ENCODE measurements around the gene CYP1A2.
"Not testable (repeated sequence)": the region's sequence is repeated elsewhere in the genome, so short reads cannot be mapped to it uniquely, and the experiment has no call there.

Gene CYP1A2, protein sequence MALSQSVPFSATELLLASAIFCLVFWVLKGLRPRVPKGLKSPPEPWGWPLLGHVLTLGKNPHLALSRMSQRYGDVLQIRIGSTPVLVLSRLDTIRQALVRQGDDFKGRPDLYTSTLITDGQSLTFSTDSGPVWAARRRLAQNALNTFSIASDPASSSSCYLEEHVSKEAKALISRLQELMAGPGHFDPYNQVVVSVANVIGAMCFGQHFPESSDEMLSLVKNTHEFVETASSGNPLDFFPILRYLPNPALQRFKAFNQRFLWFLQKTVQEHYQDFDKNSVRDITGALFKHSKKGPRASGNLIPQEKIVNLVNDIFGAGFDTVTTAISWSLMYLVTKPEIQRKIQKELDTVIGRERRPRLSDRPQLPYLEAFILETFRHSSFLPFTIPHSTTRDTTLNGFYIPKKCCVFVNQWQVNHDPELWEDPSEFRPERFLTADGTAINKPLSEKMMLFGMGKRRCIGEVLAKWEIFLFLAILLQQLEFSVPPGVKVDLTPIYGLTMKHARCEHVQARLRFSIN

DNA sequence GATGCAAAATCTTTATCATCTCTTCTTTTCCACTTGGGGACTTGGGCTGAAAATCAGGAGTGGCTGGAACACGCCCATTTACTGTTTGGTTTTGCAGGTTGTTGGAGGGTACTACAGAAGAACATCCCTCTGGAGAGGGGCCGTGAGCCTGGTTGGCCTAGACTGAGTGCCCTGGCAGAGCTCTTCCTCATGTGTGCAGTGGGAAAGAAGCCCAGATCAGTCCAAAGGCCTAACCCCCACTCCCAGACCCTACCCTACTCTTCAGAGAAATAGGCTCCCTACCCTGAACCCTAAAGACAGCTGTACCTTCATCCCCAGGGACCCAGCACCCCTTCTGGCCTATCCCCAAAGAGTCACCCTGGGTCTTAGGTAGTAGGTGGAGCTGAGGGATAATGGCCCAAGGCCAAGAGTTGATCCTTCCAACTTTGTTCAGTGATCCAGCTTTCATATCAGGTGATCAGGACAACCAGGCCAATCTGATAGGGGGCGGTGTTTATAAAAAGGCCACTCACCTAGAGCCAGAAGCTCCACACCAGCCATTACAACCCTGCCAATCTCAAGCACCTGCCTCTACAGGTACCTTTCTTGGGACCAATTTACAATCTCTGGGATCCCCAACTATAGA is at the start of gene CYP1A2:
Gene CYP1A2 (plus strand): TSS at position 524 of the 625 bp plus-strand sequence. CDS start 894 bp downstream, outside the sequence.
- no peak for DNase-seq (ENCODE audit: low read depth in 2 of 2)

DNA sequence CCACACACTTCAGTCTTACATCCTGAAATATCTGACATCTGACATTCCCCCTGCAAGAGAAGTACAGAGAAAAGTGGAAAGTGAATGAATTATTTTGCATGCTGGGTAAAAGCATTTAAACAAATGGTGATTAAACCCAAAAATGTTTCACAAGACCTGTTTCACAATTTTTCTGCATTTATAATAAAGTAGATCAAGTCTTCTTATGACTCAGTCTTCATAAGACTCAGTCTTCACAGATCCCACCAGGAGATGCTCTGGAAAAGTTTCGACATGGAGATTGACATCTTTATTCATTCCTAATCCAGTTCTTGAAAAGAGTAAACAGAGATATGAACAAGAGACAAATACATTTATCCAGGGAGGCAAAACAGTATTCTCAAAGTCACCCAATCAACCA is 39.6 kb upstream of the CYP1A2 start:
- DNase-seq (ENCODE audit: low read depth in 2 of 2) = no peak

DNA sequence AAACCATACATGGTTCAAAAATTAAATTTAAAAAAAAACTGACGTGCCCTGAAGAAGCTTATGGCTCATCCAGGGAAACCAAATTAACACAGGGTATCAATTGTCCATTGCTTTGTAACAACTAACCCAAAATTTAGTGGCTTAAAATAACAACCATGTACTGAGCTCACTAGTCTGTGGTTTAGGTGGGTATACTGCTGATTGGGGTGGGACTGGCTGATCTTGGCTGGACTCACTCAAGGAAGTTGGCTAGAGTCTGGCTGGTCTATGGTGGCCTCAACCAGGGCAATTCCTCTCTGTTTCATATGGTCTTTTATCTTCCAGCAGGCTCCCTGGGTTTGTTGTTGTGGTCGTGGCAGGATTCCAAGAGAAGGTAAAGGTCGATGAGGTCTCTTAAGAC is 38.8 kb upstream of the CYP1A2 start:
- no peak for DNase-seq (ENCODE audit: low read depth in 2 of 2)

DNA sequence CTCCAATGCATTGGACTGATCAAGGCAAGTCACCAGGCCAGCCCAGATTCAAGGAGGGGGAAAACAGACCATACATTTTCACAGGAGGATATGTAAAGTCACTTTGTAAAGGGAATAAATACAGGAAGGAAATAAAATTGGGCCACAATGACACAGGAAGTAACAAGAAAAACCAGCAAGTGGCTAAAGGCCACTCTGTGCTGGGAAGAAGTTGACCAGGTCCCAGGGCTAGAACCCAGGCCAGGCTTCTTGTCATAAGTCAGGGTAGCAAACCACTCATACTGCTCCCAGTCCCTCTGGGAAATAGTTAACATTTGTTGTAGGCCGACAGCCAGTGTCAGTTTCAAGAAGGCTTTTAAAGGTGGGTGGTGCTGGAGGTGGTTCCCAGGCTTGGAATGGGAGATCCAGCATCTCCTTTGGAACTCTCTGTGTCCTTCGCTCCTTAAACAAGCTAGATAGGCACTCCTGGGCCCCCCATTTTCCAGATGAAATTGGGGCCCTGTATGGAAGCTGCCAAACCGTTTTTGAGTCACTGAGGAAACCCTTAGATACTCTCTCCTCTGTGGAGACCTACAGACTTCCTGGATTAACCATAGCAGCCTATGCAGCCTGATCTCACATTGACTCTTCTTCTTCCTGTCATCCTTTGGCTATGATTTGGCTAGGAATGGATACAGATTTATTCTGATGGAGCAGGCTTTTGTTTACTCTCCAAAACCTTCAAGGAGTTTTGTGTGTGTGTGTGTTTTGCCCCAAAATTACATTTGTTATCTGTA is 38.1 kb upstream of the CYP1A2 start:
- no peak for DNase-seq (ENCODE audit: low read depth in 2 of 2)

DNA sequence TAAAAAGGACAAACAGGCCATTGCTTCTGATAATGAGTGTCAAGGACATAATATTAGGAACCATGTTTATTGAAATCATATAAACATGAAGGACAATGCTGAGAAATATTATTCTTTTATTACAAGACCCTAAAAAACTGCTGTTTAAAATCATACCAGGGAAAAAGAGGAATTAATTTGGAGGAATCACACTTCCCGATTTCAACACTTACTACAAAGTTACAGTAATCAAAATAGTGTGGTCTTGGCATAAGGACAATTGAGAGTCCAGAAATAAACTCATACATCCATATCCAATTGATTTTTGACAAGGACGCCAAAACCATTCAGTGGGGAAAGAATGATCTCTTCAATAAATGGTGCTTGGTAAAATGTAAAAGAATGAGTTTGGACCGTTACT is 36.3 kb upstream of the CYP1A2 start:
- DNase-seq (ENCODE audit: low read depth in 2 of 2) = no peak

DNA sequence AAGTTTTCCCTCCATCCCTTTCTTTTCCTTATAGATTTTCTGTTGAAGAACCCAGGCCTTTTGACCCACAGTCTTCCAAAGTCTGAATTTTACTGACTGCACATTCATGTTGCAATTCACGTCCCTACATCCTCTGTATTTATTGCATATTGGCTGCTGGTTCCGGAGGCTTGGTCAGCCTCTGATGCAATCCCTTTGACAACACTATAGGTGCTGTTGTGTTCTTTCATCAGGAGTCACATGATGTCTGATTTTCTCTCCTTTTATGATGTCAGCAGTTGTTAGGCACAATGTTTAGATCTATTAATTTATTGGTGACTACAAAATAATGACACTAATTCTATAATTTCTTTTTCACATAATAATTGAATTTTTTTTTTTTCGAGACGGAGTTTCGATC is 32.0 kb upstream of the CYP1A2 start:
- DNase-seq (ENCODE audit: low read depth in 2 of 2) = no peak

DNA sequence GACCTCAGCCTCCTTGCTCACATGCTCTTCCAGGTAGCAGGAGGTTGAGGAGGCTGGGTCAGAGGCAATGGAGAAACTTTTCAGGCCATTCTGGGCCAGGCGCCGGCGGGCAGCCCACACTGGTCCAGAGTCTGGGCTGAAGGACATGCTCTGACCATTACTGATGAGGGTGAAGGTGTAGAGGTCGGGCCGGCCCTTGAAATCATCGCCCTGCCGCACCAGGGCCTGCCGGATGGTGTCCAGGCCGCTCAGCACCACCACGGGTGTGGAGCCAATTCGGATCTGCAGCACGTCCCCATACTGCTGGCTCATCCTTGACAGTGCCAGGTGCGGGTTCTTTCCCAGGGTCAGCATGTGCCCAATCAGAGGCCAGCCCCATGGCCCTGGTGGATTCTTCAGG is 26.1 kb upstream of the CYP1A2 start:
- DNase-seq (ENCODE audit: low read depth in 2 of 2) = no peak

DNA sequence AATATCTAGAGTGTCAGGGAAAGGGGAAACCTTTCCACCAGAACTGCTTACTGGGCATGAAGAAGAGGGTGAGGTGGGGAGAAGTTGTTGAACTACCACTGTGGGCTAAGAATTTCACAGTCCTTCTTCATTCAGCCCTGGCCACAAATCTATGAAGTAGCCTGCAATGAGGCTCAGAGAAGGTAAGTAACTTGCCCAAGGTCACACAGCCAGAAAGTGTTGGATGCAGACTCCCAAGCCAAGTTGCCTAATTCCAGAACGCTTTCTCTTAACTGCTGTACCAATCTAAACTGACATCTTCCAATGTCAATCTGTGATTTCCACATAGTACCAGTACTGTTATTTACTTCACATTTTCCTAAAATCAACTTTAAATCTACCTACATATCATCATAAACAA is 25.5 kb upstream of the CYP1A2 start:
- DNase-seq (ENCODE audit: low read depth in 2 of 2) = no peak

DNA sequence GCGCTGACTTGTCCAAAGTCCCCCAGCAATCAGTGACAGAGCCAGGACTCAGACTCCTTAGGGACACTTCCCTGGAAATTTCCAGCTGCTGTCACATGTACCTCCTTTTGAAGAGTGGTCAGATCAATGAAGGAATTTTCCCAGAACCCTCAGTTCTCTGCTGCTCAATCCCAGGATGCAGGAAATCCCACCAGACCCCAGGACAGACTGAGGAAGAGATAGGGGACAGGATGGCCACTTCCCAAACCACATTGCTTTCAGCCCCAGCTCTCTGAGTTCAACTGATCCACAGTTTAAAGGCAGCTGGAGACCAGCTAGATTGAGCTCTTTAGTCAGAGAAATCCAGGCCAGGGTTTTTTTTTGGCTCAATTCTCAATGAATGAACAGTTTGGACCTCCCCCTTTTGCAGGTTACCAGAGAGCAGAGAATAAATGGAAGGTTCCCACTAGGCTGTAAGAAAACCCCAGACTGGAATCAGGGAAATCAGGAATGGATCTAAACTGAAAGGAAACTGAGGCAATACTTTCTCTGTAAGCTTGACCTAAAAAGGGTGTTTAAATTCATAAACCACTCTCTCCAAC is 24.8 kb upstream of the CYP1A2 start:
- no peak for DNase-seq (ENCODE audit: low read depth in 2 of 2)

DNA sequence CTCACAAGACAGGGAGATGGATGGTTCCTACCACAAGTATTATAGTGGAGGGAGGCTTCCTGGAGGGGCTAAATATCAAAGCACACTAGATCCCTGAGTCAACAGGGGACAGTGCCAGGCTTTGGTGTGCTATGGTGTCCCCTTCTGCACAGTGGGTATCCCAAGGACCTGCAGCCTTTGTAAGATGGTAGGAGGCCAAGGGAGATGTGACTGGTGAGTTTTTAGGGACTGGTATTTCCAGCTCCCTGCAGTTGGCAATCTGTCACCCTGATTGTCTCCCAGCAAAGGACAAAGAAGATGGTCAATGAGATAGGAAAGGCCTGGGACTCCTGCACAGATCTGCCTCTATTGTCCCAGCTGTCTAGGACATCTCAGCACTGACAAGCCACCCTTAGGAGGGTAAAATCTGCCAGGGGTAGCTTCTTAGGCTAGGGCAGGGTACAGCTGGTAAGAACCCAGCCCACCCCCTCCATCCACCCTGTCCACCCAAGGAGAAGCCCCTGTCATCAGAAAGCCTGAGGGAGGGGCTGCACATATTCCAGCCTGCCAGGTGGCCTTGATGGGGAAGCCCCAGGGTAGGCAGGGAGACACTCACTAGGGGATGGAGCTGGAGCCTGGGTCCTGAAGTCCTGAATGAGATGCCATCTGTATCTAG is 23.9 kb upstream of the CYP1A2 start:
- no peak for DNase-seq (ENCODE audit: low read depth in 2 of 2)

DNA sequence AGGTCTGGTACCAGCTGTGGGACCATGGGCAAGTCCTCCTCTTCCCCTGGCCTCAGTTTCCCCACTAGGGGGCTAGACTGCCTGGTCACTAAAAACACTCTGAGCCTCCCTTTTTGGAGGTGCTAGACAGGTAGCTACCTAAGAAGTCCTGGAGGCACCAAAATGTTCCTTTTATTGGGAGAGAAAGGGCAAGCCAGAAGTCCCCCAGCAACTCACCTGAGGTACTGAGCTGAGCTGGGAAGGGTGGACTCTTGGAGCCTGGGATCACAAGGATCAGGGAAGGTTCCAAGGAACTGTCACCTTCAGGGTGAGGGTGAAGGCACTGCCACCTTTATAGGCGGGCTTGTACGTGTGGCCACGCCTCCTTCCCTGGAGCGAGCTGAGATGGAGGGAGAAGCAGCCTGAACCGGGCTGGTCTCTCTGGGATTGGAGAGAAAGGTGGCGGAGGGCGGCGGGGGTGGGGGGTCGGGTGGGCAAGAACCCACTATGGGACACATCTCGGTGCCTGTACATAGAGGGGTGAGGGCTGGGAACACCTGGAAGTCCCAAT is 23.3 kb upstream of the CYP1A2 start, which contains the start of gene CYP1A1:
Gene CYP1A1 (minus strand): TSS at position 304 of the 550 bp plus-strand sequence. CDS start 2,431 bp downstream, outside the sequence.
- DNase-seq (ENCODE audit: low read depth in 2 of 2) = peak; percentile 18 to 33

DNA sequence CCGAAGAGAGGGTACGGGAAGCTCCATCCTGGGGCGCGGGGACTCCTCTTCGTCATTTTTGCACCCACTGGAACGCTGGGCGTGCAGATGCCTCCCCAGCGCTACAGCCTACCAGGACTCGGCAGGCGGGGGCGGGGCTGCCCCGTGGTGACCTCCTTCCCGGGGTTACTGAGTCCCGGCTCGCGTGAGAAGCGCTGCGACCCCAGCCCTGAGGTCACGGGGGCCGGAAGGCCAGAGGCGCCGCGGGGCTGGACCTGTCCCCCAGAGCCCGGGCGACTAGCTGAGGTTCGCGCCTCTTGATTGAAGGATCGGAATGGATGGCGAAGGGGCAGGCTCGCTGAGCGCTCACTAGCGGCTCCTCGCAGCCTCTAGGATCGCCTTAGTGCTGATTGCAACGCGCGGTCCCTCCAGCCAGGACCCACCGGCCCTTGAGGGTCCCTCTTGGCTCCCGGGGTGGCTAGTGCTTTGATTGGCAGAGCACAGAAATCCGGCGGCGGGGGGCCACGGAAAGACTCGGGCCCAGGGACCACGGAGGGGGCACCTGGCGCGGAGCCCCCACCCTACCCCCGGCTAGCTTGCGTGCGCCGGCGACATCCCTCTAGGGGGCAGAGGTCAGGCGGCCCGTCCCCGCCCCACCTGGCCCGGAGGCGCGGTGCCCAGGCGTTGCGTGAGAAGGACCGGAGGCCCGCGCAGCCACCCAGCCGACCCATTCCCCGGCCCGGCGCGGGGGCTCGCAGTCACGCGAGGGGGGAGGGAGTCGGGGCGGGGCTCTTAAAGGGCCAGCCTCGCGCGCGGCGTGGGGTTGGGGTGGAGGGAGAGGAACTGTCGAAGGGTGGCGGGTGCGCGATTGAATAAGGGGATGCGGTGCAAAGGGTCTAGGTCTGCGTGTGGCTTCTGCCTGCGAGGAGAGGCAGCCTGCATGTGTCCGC is 22.5 kb upstream of the CYP1A2 start:
- peak; percentile 27 to 55 for DNase-seq (ENCODE audit: low read depth in 2 of 2)

DNA sequence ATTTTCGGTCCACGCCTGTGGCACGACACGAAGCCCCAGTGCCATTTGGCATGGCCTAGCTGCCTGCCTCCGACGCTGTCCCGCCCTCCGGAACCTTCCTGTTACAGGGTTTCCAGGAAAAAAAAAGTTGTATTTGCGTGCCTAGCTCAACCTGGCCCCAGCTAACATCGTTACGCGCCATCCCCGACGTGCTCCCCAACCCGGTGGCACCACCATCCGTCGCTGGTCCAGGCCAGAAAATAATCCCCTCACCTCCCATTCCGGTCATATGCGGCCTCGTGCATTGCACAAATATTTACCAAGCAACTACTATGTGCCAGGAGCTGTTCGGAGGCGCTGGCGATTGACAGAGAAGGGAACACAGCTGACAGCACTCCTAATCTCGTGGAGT is 21.9 kb upstream of the CYP1A2 start:
- no peak for DNase-seq (ENCODE audit: low read depth in 2 of 2)

DNA sequence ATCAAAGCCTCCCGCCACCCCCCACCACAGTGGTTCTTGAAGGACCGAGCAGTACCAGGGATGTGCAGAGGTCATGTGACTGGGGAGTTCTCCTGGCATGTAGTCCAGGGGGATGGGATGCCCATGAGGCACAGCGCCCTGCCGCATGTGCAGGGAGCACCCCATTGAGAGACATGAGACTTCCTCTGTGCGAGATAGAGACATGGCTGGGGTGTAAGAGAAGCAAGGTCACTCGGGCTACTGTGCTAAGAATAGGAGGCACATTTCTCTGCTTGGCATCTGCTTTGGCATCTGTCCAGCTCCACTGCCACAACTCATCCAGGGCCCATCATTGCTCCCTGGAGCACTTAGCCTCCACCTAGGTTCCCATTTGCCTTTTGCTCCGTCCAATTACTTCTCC is 20.9 kb upstream of the CYP1A2 start:
- no peak for DNase-seq (ENCODE audit: low read depth in 2 of 2)

DNA sequence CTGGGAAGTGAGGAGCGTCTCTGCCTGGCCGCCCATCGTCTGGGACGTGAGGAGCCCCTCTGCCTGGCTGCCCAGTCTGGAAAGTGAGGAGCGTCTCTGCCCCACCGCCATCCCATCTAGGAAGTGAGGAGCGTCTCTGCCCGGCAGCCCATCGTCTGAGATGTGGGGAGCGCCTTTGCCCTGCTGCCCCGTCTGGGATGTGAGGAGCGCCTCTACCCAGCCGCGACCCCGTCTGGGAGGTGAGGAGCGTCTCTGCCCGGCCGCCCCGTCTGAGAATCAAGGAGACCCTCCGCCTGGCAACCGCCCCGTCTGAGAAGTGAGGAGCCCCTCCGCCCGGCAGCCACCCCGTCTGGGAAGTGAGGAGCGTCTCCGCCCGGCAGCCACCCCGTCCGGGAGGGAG is 19.9 kb upstream of the CYP1A2 start:
- DNase-seq (ENCODE audit: low read depth in 2 of 2) = not testable (repeated sequence)

DNA sequence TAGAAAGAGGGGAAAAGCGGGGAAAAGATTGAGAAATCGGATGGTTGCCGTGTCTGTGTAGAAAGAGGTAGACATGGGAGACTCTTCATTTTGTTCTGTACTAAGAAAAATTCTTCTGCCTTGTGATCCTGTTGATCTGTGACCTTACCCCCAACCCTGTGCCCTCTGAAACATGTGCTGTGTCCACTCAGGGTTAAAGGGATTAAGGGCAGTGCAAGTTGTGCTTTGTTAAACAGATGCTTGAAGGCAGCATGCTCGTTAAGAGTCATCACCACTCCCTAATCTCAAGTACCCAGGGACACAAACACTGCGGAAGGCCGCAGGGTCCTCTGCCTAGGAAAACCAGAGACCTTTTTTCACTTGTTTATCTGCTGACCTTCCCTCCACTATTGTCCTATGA is 19.3 kb upstream of the CYP1A2 start:
- DNase-seq (ENCODE audit: low read depth in 2 of 2) = not testable (repeated sequence)

DNA sequence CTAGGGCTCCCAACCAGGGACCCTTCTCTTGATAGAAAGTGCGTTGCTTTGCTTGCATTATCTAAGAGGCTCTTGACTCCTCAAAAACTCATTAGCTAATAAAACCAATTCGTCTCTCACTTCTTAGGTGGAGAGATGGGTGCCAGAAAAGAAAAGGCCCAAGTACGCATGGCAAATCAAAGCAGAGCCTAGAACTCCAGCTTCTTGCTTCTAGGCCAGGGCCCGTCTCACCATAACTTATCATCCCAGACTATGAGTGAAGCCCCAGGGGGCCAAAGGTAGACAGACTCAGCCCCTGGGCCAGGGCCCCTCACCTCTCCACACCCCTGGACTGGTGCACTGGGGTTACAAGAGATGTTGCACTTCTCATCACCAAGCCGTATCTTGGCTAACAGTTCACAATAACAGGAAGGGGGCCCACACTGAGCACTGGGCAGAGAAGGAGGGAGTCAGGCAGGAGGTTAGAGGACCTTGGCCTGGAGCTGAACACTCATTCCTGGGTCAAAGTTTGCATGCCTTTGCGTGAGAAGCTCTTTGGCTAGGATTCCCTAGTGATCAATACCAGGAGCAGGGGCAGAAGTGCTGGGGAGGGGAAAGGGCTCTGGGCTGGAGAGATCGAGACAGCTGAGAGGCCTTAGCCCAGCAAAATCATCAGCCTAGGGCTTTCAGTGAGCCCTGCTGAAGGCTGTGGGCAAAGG is 17.9 kb upstream of the CYP1A2 start:
- DNase-seq (ENCODE audit: low read depth in 2 of 2) = no peak

DNA sequence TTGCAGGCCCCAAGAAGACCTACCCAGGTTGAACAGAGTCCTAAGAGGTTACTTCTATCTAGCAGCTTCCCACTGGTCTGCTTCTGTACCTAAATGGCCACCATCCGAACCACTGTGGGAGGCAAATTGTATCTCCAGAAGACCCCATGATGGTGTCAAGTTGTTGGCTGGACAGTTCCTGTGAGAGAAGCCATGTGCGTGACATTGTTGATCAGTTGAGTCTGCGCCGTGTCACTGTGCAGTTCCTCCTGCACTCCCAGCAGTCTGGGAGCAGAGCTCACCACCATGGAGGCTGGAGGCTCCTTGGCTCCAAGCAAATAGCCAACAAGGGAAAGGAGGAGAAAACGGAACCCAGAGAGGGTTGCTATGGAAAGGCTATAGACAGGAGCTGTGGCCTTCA is 15.8 kb upstream of the CYP1A2 start:
- no peak for DNase-seq (ENCODE audit: low read depth in 2 of 2)

DNA sequence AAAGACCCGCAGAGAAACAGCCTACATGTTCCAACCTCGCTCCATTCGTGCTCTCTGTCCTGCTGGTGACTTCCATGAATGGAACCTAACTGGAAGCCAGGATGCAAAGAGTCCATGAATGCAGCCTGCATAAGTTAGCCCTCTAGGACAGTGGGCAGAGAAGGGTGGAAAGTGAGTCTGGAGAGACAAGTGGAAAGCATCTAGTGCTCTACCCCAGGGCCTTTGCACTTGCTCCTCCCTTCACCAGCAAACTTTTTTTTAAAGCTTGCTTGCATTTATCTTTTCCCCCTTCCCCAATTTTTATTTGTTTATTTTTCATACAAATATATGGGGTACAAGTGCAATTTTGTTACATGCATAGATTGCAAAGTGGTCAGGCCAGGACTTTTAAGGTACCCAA is 15.4 kb upstream of the CYP1A2 start:
- no peak for DNase-seq (ENCODE audit: low read depth in 2 of 2)
